ENCODE data around the gene MRPL28.
"Not testable (repeated sequence)": the region's sequence is repeated elsewhere in the genome, so short reads cannot be mapped to it uniquely, and the experiment has no call there.

The MRPL28 gene

GRCh38 chr16:370443-370842, at the start of gene MRPL28:
Gene MRPL28, minus strand, starts transcription at chr16:370538. Its CDS starts 320 bp downstream, at chr16:370218.
- DNase-seq, result peak; percentile 88 to 96

GRCh38 chr16:415170-415498, 44.8 kb upstream of the MRPL28 start:
- DNase-seq, result not testable (repeated sequence)

GRCh38 chr16:414395-415169, 44.2 kb upstream of the MRPL28 start:
- no peak for DNase-seq

- DNase-seq, result no peak
Observed at GRCh38 chr16:411576-412265, 41.4 kb upstream of the MRPL28 start.

GRCh38 chr16:410516-411178, 40.3 kb upstream of the MRPL28 start:
- no peak for DNase-seq

GRCh38 chr16:407253-407652, 36.9 kb upstream of the MRPL28 start:
- no peak for DNase-seq

- no peak for DNase-seq
Observed at GRCh38 chr16:405548-406506, 35.5 kb upstream of the MRPL28 start.

GRCh38 chr16:404971-405486, 34.7 kb upstream of the MRPL28 start:
- no peak for DNase-seq

GRCh38 chr16:401468-402348, 31.4 kb upstream of the MRPL28 start, which contains the start of gene DECR2:
Gene DECR2, plus strand, starts transcription at chr16:401885. Its CDS starts 79 bp downstream, at chr16:401964.
- DNase-seq, result peak; percentile 82 to 89

GRCh38 chr16:400061-400591, 29.8 kb upstream of the MRPL28 start:
- DNase-seq, result peak in 1 of 2 experiments; percentile 42

GRCh38 chr16:399340-400019, 29.1 kb upstream of the MRPL28 start:
- no peak for DNase-seq

- DNase-seq, result no peak
Observed at GRCh38 chr16:398561-399339, 28.4 kb upstream of the MRPL28 start.

- peak in 1 of 2 experiments; percentile 17 for DNase-seq
Observed at GRCh38 chr16:397736-398332, 27.5 kb upstream of the MRPL28 start.

- DNase-seq, result peak in 1 of 2 experiments; percentile 25
Observed at GRCh38 chr16:397135-397661, 26.9 kb upstream of the MRPL28 start, which contains the start of gene NME4. Gene NME4, plus strand, starts transcription at chr16:397199. Its CDS starts 24 bp downstream, at chr16:397223.

GRCh38 chr16:396605-397004, 26.3 kb upstream of the MRPL28 start:
- peak; percentile 18 to 44 for DNase-seq

- no peak for DNase-seq
Observed at GRCh38 chr16:396199-396598, 25.9 kb upstream of the MRPL28 start.

- DNase-seq, result no peak
Observed at GRCh38 chr16:392450-393030, 22.2 kb upstream of the MRPL28 start.

- peak; percentile 32 to 71 for DNase-seq
Observed at GRCh38 chr16:391885-392335, 21.6 kb upstream of the MRPL28 start.

Data from NCI-H524 (cell line).